DOHH2 (cell line): Measurements from ENCODE around the gene CEACAM19.

Source experiments
- EZH2phosphoT487 ChIP-seq: fragments of 200-600 bp; sonication (generic); IDR thresholded peaks from 2 replicates; pipeline ENCODE4 v1.6.1; 2017; ENCODE audit warnings: borderline replicate concordance, mild to moderate bottlenecking, antibody characterized with exemption, low read length, moderate library complexity, mixed read lengths
- TF ChIP-seq, protein P1 (sequence below): fragments of 200-600 bp; sonication (generic); IDR thresholded peaks from one replicate; pipeline ENCODE4 v1.5.1; 2014; ENCODE audit warnings: antibody characterized with exemption, mild to moderate bottlenecking, low read depth, low read length; ENCODE audit not compliant: poor library complexity, severe bottlenecking

DNA sequence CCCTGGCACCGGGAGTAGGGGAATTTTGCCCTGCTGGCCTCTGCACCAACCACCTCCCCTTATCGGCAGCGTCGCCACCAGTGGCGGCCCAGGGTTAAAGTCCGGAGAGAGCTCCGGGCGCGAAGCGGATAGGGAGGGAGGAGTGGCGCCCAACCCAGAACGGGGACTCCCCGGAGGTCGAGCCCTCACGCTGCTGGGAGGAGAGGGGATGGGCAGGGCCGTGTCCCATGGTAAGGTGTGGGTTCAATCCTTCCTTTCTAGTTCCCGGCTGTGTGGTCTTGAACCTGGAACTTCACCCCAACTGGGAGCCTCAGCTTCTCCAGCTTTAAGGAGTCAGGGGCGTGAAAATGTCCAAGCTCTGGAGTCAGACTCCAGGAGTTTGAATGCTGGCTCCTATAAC, 54.0 kb downstream of the CEACAM19 start:
- TF ChIP-seq, protein P1, sequence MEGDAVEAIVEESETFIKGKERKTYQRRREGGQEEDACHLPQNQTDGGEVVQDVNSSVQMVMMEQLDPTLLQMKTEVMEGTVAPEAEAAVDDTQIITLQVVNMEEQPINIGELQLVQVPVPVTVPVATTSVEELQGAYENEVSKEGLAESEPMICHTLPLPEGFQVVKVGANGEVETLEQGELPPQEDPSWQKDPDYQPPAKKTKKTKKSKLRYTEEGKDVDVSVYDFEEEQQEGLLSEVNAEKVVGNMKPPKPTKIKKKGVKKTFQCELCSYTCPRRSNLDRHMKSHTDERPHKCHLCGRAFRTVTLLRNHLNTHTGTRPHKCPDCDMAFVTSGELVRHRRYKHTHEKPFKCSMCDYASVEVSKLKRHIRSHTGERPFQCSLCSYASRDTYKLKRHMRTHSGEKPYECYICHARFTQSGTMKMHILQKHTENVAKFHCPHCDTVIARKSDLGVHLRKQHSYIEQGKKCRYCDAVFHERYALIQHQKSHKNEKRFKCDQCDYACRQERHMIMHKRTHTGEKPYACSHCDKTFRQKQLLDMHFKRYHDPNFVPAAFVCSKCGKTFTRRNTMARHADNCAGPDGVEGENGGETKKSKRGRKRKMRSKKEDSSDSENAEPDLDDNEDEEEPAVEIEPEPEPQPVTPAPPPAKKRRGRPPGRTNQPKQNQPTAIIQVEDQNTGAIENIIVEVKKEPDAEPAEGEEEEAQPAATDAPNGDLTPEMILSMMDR: no peak
- no peak for TF ChIP-seq EZH2phosphoT487
